Lower lobe of right lung (tissue), 2 donors: ENCODE results near the gene COLEC12. TPM values are rescaled to one million over a fixed set of nuclear protein-coding genes. Genes with fewer than 3 reads are reported as not detected.

ENCODE experiments used
- ATAC-seq, 2 donors: fragments of 200-7000 bp; cut with Tn5 transposase; one replicate each; pipeline ENCODE4 v1.9.1; 2020 to 2022; ENCODE audit warnings: mild to moderate bottlenecking in 2 of 2, moderate library complexity in 2 of 2
- DNase-seq: peaks from one replicate; pipeline ENCODE4 v3.0.0-alpha.2; 2020
- H3K27ac ChIP-seq: fragments of 200-600 bp; one replicate; pipeline ENCODE4 v1.8.0; 2022
- H3K27me3 ChIP-seq: fragments of 200-600 bp; one replicate; pipeline ENCODE4 v1.8.0; 2022; ENCODE audit warnings: low read depth
- H3K36me3 ChIP-seq: fragments of 200-600 bp; one replicate; pipeline ENCODE4 v1.8.0; 2022; ENCODE audit warnings: mild to moderate bottlenecking
- H3K4me1 ChIP-seq: fragments of 200-600 bp; one replicate; pipeline ENCODE4 v1.8.0; 2022
- H3K4me3 ChIP-seq: fragments of 200-600 bp; one replicate; pipeline ENCODE4 v1.8.0; 2022; ENCODE audit warnings: mild to moderate bottlenecking
- H3K9me3 ChIP-seq: fragments of 200-600 bp; one replicate; pipeline ENCODE4 v1.8.0; 2022
- intact Hi-C: fragments of 100-400 bp; cut with DNase I; formaldehyde crosslinking; loops from one replicate; pipeline ENCODE4 v1.11.0; 2022
- total RNA-seq: library from RNA; stranded (reverse); fragmentation: NEBNext Ultra II Directional; extraction: Animal tissue kit (Norgen Biotek cat#: 25700); gene quantifications from one replicate; pipeline ENCODE4 v1.2.1, GENCODE V29; 2021
- TF ChIP-seq, protein P1 (sequence below): fragments of 200-600 bp; IDR thresholded peaks from one replicate; pipeline ENCODE4 v1.8.0; 2022; ENCODE audit warnings: antibody characterized with exemption, mild to moderate bottlenecking
- donor health status: DM: no; HTN: yes; CAD: no; lungs with severe emphysema.

COLEC12 gene
- total RNA-seq, 1 donor from 2014 or later: 79.2 TPM

DNA sequence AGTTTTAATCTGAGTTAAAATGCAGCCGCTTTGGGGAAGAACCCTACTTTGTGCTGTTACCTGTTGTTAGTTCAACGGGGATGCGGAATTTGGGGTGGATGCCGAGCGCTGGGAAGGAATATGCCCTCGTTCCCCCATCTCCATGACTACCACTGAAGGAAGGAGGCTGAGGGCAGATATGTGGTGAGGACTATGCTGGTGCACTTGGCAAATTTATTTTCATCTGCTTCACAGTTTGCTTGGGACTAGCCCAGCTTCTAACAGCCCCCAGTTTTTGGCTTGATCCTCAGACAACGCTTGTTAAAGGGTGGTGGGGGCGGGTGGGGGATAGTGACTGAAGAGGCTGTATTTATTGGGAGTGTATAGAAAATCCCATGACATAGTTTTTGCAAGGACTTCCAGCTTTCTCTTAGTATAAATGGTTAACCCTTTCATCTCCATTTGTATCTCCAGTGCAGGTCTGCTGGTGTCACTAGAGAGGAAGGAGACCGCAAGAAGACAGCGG is 100.8 kb downstream of the COLEC12 start:
- DNase-seq (no peak), ATAC-seq (no peak)
- Histone ChIP-seq H3K4me3 (no peak overlapping the region), H3K4me1 (peaks cover 37% of the 10 kb centered on the region), H3K9me3 (peaks cover under 1% of the 10 kb centered on the region), H3K27ac (no peak overlapping the region), H3K27me3 (no peaks in the 10 kb centered on the region), H3K36me3 (no peaks in the 10 kb centered on the region)
- intact Hi-C loops: no loop called here
- TF ChIP-seq, protein P1, sequence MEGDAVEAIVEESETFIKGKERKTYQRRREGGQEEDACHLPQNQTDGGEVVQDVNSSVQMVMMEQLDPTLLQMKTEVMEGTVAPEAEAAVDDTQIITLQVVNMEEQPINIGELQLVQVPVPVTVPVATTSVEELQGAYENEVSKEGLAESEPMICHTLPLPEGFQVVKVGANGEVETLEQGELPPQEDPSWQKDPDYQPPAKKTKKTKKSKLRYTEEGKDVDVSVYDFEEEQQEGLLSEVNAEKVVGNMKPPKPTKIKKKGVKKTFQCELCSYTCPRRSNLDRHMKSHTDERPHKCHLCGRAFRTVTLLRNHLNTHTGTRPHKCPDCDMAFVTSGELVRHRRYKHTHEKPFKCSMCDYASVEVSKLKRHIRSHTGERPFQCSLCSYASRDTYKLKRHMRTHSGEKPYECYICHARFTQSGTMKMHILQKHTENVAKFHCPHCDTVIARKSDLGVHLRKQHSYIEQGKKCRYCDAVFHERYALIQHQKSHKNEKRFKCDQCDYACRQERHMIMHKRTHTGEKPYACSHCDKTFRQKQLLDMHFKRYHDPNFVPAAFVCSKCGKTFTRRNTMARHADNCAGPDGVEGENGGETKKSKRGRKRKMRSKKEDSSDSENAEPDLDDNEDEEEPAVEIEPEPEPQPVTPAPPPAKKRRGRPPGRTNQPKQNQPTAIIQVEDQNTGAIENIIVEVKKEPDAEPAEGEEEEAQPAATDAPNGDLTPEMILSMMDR: no peak

DNA sequence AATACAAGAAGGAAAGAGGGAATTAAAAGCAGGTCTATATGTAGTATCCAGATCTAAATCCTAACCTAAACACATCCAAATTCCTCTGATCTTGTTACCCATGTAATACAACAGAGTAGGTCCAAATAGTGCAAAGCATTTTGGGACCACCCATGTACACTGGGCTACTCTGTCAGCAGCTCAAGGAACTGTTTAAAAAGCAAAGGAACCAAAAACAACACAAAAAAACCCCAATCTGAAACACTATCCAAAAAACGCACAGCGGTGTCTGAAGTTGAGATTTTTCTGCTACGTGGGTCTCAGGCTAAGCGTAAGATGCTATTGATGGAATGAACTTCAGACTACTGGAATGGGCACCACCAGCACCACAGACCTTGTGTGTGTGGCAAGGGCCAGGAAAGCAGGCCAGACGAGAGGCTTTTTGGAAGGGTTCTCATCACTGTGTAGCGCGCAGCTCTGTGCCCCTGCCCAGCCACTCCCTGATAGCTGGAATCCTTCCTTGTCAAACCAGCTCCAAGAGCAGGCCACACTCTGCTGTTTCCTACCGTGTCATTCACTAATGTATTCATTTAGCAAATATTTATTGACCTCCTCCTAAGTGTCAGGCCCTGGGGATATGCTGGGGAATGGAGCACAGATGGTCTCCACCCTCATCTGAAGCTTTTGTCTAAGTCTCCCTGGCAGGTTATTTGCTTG is 101.4 kb downstream of the COLEC12 start:
- Histone ChIP-seq H3K4me1 (peaks cover 42% of the 10 kb centered on the region), H3K4me3 (no peak overlapping the region), H3K27ac (no peak overlapping the region), H3K27me3 (no peaks in the 10 kb centered on the region), H3K9me3 (no peaks in the 10 kb centered on the region), H3K36me3 (no peaks in the 10 kb centered on the region)
- DNase-seq (no peak), ATAC-seq (no peak)
- intact Hi-C loops: no loop called here
- TF ChIP-seq, protein P1: no peak

DNA sequence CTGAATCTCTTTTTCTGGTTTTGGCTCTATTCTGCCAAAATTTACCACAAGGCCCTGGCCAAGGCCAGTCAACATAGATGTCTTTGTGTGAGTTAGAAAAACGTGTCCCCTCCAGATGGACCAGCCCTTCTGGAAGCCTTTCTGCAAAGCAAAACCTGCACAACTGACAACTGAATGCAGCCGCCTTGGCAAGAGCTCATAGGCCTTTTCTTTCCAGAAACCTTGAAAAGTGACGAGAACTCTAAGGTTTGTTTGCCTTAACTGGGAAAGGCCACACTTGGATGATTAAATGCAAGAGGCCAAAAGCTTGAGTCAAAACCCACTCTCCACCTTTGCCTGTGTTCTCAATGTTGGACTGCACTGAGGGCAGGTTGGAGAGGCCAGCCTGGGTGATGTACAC is 103.9 kb downstream of the COLEC12 start:
- no peak for DNase-seq
- Histone ChIP-seq H3K36me3 (no peaks in the 10 kb centered on the region), H3K27me3 (no peaks in the 10 kb centered on the region), H3K4me1 (peaks cover 46% of the 10 kb centered on the region), H3K9me3 (no peaks in the 10 kb centered on the region), H3K4me3 (no peak overlapping the region), H3K27ac (no peak overlapping the region)
- no peak for ATAC-seq
- TF ChIP-seq, protein P1: no peak
- intact Hi-C loops: no loop called here

DNA sequence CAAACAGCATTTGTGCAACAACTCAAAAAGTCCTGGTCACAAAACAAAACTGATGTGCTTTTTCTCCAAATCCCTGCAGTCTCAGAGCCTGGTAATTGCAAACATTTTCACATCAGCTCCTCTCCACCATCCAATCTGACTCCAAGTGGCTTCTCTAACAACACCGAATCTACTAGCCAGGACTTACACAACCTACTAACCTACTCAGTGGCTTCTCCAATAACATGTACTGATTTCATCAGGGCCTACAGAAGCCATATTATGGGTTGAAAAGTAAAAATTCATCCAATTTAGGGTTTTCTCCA is 104.3 kb downstream of the COLEC12 start:
- no peaks in the 10 kb centered on the region for H3K36me3 ChIP-seq
- H3K4me3 ChIP-seq: no peak overlapping the region
- H3K27me3 ChIP-seq: no peaks in the 10 kb centered on the region
- H3K27ac ChIP-seq: no peak overlapping the region
- H3K4me1 ChIP-seq: peaks cover 46% of the 10 kb centered on the region
- H3K9me3 ChIP-seq: no peaks in the 10 kb centered on the region
- ATAC-seq: no peak
- intact Hi-C loops: no loop called here
- no peak for DNase-seq
- TF ChIP-seq, protein P1: no peak

DNA sequence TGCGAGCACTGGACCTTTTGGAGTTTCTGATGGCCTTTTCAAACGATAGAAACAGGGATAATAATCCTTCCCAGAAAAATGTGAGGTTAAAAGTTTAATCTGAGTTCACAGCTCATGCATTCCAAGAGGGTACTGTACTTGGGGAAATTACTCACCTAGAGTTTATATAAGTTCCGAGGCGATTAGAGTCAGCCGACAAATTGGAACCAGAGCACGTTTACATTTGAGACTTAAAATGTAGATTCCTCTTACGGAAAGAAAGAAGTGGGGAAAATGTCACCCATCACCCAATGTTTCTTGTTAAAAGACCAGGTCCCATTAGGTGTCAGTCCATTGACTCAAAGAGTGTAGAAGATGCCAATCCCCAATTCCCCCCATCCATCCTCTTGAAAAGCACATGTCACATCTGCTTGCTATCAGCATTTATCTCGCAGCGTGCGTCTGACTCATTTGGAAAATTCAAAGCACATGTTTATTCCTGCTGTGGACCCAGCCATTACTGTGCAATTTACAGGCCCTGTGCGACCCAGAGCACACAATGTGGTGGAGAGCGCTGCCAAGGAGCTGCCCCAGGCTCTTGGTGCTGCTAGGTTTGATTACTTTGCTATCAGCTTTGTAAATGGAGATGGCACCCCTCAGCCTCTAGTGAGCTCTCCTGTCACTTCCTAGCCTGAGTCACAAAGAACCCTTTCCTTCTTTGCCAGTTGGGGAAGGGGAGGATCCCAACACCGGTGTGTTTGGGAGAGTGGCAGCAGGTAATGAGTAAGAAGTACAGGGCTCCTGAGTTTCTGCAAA is 104.8 kb downstream of the COLEC12 start:
- Histone ChIP-seq H3K4me3 (no peak overlapping the region), H3K9me3 (no peaks in the 10 kb centered on the region), H3K27me3 (no peaks in the 10 kb centered on the region), H3K4me1 (peaks cover 48% of the 10 kb centered on the region), H3K27ac (peak overlapping the region; percentile 34), H3K36me3 (no peaks in the 10 kb centered on the region)
- TF ChIP-seq, protein P1: no peak
- intact Hi-C loops: no loop called here
- no peak for ATAC-seq
- no peak for DNase-seq
